Stimulated activated CD4-positive, alpha-beta T cell treated with anti-CD3 and anti-CD28 coated beads, Interleukin-2, amount 100 ng/mL, for 4 hours (primary cell): ENCODE results near the gene TNFRSF19.
"Not testable (repeated sequence)": the region's sequence is repeated elsewhere in the genome, so short reads cannot be mapped to it uniquely, and the experiment has no call there.

Experiments
- DNase-seq: peaks from one replicate; pipeline ENCODE4 v3.0.0-alpha.2; 2020; ENCODE audit warnings: low read depth

Gene TNFRSF19

DNA sequence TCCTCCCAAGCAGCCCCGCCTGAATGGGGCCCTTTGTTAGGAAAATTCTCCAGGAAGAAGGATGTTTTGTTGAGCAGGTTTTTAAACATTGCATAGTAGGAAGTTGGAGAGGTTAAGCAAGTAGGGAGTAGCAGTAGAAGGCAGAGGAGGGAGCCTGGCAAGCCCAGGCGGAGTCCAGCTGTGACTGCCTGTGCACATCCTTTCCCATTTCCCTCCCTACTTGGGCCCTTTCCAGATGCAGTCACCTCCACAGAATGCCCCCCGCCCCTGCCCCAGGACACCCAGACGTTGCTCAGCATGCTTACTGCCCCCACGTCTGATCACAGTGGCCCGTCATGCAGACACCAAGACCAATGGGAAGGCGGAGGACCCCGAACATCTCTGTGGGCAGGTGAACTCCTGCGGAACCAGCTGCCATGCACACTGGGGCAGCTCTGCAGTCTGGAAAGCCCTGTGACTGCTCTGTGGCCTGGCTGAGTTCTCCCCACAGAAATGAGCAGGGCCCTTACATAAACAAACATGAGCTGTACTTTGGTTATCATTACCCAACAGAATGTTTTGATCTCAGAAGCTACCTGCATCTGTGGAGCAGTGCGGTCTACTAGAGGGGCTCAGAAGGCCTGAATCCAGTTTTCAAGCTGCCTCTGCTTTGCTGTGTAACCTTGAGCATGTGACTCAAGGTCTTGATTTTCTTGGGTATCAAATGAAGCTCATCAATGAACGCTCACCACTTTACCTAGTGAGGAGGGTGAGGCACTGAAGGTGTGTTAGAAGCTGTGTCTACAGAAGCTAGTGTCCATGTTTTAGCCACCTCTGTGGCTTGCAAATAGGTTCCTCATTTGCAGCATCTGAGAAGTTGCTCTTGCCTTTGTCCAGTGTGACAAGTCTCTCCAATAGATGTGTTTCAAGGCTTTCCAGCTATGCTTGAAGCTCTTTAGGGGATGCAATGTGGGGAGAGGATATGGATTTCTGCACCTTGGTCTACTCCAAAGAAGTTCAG is 84.2 kb downstream of the TNFRSF19 start:
- no peak for DNase-seq

DNA sequence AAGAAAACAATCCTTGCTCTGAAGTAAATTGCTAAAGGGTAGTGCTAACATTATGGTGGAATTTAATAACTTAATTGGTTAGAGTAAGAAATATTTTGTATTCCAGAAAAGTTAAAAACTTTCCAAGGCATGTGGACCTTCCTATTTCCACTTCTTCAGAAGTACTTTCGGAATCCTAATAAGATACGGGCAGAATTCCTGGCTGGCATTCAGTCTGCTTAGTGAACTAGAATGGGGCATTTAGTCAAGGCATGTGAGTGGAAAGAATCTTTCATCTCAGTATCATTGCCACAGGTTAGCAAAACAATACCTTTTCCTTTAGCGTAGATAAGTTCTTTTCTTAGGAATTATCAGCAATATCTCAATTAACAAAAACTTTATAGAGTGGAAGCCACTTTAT is 85.1 kb downstream of the TNFRSF19 start:
- no peak for DNase-seq

DNA sequence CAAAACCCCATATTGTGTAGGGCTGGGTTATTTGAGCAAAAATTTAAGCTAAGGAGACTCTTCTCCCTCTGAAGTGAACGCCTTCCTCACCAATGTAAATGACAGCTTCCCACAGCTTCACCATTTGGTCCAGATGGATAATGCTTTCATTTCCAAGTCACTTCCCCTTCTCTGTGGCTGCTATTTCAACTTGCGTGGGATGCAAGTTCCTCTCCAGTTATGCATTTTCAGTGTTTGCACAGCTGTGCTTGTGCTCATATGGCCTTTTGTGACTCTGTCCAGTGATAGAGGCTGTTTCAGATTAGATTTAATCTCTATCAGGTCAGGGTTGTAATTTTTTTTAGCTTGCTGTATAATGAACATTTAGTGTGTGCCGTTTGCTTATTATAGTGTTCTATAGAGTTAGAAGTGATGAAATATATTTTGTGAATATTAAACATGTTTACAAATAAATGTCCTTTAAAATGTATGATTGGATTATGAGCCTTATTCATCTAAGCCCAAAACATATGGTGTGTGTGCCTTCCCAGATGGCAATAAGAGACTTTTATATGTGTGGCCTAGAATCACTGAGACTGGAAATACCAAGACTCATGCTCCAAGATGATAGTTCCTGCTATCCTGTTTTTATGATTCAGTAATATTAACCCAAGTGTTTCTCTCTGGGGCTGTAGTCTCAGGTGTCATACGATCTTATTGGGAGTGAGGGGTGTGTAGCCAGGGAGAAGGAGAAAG is 86.6 kb downstream of the TNFRSF19 start:
- no peak for DNase-seq

GRCh38 chr13:23658929-23659541 is 88.8 kb downstream of the TNFRSF19 start:
- no peak for DNase-seq

- DNase-seq, result no peak
These were observed 90.0 kb downstream of the TNFRSF19 start for GRCh38 chr13:23660249-23660648.

GRCh38 chr13:23666582-23666981 is 96.4 kb downstream of the TNFRSF19 start:
- DNase-seq, result no peak

GRCh38 chr13:23667750-23668149 is 97.5 kb downstream of the TNFRSF19 start:
- DNase-seq, result no peak

- no peak for DNase-seq
These were observed 98.3 kb downstream of the TNFRSF19 start for GRCh38 chr13:23668562-23668961.

DNA sequence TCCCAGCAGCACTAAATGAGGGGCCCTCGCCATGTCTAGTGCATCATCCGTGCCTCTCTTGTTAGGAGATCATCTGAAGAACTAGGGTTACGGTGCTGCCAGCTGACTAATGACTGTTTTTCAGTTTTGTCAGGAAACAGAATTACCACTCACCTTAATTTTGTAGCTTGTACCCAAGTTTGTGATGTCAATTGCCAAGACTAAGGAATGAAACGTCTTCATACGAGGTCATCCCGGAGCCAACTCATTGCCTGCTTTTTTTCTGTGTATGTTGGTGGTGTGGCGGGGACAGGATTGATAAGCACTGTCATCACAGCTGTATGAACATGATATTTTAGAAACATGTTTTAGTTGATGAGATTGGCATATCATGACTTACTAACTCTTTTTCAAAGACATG is 100.6 kb downstream of the TNFRSF19 start:
- no peak for DNase-seq

- DNase-seq, result no peak
These were observed 101.2 kb downstream of the TNFRSF19 start for GRCh38 chr13:23671377-23671776.

GRCh38 chr13:23671897-23672296 is 101.7 kb downstream of the TNFRSF19 start:
- DNase-seq, result no peak

GRCh38 chr13:23672616-23673015 is 102.4 kb downstream of the TNFRSF19 start:
- no peak for DNase-seq

DNA sequence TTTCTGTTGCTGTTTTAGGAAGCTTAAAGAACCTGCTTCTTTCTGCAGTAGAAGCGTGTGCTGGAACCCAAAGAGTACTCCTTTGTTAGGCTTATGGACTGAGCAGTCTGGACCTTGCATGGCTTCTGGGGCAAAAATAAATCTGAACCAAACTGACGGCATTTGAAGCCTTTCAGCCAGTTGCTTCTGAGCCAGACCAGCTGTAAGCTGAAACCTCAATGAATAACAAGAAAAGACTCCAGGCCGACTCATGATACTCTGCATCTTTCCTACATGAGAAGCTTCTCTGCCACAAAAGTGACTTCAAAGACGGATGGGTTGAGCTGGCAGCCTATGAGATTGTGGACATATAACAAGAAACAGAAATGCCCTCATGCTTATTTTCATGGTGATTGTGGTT is 103.1 kb downstream of the TNFRSF19 start:
- DNase-seq, result no peak

DNA sequence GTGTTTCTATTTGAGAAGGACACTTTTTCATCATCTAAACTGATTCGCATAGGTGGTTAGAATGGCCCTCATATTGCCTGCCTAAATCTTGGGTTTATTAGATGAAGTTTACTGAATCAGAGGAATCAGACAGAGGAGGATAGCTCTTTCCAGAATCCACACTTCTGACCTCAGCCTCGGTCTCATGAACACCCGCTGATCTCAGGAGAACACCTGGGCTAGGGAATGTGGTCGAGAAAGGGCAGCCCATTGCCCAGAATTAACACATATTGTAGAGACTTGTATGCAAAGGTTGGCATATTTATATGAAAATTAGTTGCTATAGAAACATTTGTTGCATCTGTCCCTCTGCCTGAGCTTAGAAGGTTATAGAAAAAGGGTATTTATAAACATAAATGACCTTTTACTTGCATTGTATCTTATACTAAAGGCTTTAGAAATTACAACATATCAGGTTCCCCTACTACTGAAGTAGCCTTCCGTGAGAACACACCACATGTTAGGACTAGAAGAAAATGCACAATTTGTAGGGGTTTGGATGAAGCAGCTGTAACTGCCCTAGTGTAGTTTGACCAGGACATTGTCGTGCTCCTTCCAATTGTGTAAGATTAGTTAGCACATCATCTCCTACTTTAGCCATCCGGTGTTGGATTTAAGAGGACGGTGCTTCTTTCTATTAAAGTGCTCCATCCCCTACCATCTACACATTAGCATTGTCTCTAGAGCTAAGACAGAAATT is 103.8 kb downstream of the TNFRSF19 start:
- DNase-seq, result no peak

GRCh38 chr13:23674795-23675640 is 104.8 kb downstream of the TNFRSF19 start:
- no peak for DNase-seq

DNA sequence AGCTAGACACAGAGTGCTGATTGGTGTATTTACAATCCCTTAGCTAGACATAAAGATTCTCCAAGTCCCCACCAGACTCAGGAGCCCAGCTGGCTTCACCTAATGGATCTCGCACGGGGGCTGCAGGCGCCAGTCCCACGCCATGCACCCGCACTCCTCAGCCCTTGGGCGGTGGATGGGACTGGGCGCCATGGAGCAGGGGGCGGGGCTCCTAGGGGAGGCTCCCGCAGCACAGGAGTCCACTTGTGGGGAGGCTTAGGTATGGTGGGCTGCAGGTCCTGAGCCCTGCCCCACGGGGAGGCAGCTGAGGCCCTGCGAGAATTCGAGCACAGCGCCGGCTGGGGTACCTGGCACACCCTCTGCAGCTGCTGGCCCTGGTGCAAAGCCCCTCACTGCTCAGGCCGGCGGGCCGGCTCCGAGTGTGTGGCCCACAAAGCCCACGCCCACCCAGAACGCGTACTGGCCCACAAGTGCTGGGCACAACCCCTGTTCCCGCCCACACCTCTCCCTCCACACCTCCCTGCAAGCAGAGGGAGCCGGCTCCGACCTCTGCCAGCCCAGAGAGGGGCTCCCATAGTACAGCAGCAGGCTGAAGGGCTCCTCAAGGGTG is 107.6 kb downstream of the TNFRSF19 start:
- not testable (repeated sequence) for DNase-seq

- no peak for DNase-seq
These were observed 108.6 kb downstream of the TNFRSF19 start for GRCh38 chr13:23678795-23679194.

- no peak for DNase-seq
These were observed 109.0 kb downstream of the TNFRSF19 start for GRCh38 chr13:23679220-23679619.

- DNase-seq, result no peak
These were observed 110.8 kb downstream of the TNFRSF19 start for GRCh38 chr13:23680845-23681669.

DNA sequence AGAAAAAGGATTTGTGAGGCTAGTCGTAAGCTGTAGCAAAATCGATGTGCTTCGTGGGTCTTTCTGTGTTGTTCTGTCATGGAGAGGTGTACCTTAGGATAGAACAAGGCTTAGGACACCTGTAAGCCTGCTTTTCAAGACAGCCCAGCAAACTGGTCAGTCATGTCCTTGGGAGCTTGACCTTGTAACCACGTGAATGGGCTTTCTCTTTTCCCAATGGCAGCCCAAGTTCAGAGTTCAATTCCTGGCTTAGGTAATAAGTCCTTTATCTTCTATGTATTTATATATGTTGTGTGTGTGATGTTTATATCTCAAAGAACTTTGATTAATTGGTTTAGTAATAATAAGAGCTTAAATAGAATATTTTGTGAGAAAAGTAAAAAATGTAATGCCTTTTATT is 112.9 kb downstream of the TNFRSF19 start:
- DNase-seq, result no peak
